ENCODE data around the gene PXYLP1.

Gene PXYLP1

GRCh38 chr3:141234283-141234682 is 2.7 kb downstream of the PXYLP1 start:
- Histone ChIP-seq H3K4me1 (peaks cover 13% of the 10 kb centered on the region), H3K9me3 (no peaks in the 10 kb centered on the region), H3K4me3 (no peak overlapping the region), H3K36me3 (replicated peaks) (peaks cover 8% of the 10 kb centered on the region), H3K27me3 (ENCODE audit: low read depth) (no peaks in the 10 kb centered on the region)
- no peak for DNase-seq (ENCODE audit: low spot score in 2 of 2)
- in situ Hi-C loops (cut with MboI; ENCODE audit: low sequenced_read_pairs), result no loop called here

GRCh38 chr3:141235661-141236171 is 4.1 kb downstream of the PXYLP1 start:
- no peaks in the 10 kb centered on the region for H3K9me3 ChIP-seq
- no peak overlapping the region for H3K4me3 ChIP-seq
- DNase-seq (ENCODE audit: low spot score in 2 of 2), result no peak
- H3K27me3 ChIP-seq (ENCODE audit: low read depth), result no peaks in the 10 kb centered on the region
- peaks cover 8% of the 10 kb centered on the region for H3K36me3 ChIP-seq (replicated peaks)
- in situ Hi-C loops (cut with MboI; ENCODE audit: low sequenced_read_pairs), result no loop called here
- peaks cover 11% of the 10 kb centered on the region for H3K4me1 ChIP-seq

- DNase-seq (ENCODE audit: low spot score in 2 of 2), result no peak
- Histone ChIP-seq H3K36me3 (replicated peaks) (peaks cover 8% of the 10 kb centered on the region), H3K27me3 (ENCODE audit: low read depth) (no peaks in the 10 kb centered on the region), H3K4me1 (peaks cover 4% of the 10 kb centered on the region), H3K4me3 (no peak overlapping the region), H3K9me3 (no peaks in the 10 kb centered on the region)
- in situ Hi-C loops (cut with MboI; ENCODE audit: low sequenced_read_pairs), result no loop called here
These were observed 4.7 kb downstream of the PXYLP1 start for GRCh38 chr3:141236361-141236760.

- no peaks in the 10 kb centered on the region for H3K4me1 ChIP-seq
- DNase-seq (ENCODE audit: low spot score in 2 of 2), result no peak
- in situ Hi-C loops (cut with MboI; ENCODE audit: low sequenced_read_pairs), result no loop called here
These were observed 6.3 kb downstream of the PXYLP1 start for GRCh38 chr3:141237701-141238521.

GRCh38 chr3:141239511-141240281 is 8.1 kb downstream of the PXYLP1 start:
- no peak for DNase-seq (ENCODE audit: low spot score in 2 of 2)
- in situ Hi-C loops (cut with MboI; ENCODE audit: low sequenced_read_pairs), result no loop called here
- H3K27me3 ChIP-seq (ENCODE audit: low read depth), result no peaks in the 10 kb centered on the region
- H3K4me3 ChIP-seq, result no peak overlapping the region
- H3K9me3 ChIP-seq, result no peaks in the 10 kb centered on the region
- no peaks in the 10 kb centered on the region for H3K4me1 ChIP-seq
- peaks cover 8% of the 10 kb centered on the region for H3K36me3 ChIP-seq (replicated peaks)

More at GRCh38 chr3:141237701-141238521, 6.3 kb downstream of the PXYLP1 start:
- Histone ChIP-seq H3K9me3 (no peaks in the 10 kb centered on the region), H3K36me3 (replicated peaks) (peaks cover 8% of the 10 kb centered on the region), H3K4me3 (no peak overlapping the region), H3K27me3 (ENCODE audit: low read depth) (no peaks in the 10 kb centered on the region)

GRCh38 chr3:141240286-141240685 is 8.7 kb downstream of the PXYLP1 start:
- H3K4me3 ChIP-seq, result no peak overlapping the region
- no peaks in the 10 kb centered on the region for H3K27me3 ChIP-seq (ENCODE audit: low read depth)
- in situ Hi-C loops (cut with MboI; ENCODE audit: low sequenced_read_pairs), result no loop called here
- no peaks in the 10 kb centered on the region for H3K4me1 ChIP-seq
- peaks cover 8% of the 10 kb centered on the region for H3K36me3 ChIP-seq (replicated peaks)
- DNase-seq (ENCODE audit: low spot score in 2 of 2), result no peak
- no peaks in the 10 kb centered on the region for H3K9me3 ChIP-seq

GRCh38 chr3:141240687-141241615 is 9.3 kb downstream of the PXYLP1 start:
- no peak for DNase-seq (ENCODE audit: low spot score in 2 of 2)
- in situ Hi-C loops (cut with MboI; ENCODE audit: low sequenced_read_pairs), result no loop called here
- no peaks in the 10 kb centered on the region for H3K4me1 ChIP-seq
- H3K27me3 ChIP-seq (ENCODE audit: low read depth), result no peaks in the 10 kb centered on the region
- peaks cover 4% of the 10 kb centered on the region for H3K36me3 ChIP-seq (replicated peaks)
- no peak overlapping the region for H3K4me3 ChIP-seq
- H3K9me3 ChIP-seq, result no peaks in the 10 kb centered on the region

- Histone ChIP-seq H3K4me3 (no peak overlapping the region), H3K9me3 (no peaks in the 10 kb centered on the region), H3K27me3 (ENCODE audit: low read depth) (no peaks in the 10 kb centered on the region), H3K4me1 (no peaks in the 10 kb centered on the region), H3K36me3 (replicated peaks) (peaks cover 4% of the 10 kb centered on the region)
- DNase-seq (ENCODE audit: low spot score in 2 of 2), result no peak
- in situ Hi-C loops (cut with MboI; ENCODE audit: low sequenced_read_pairs), result no loop called here
These were observed 10.2 kb downstream of the PXYLP1 start for GRCh38 chr3:141241616-141242376.

- H3K4me3 ChIP-seq, result no peak overlapping the region
- H3K9me3 ChIP-seq, result no peaks in the 10 kb centered on the region
- no peaks in the 10 kb centered on the region for H3K27me3 ChIP-seq (ENCODE audit: low read depth)
- no peak for DNase-seq (ENCODE audit: low spot score in 2 of 2)
- no peaks in the 10 kb centered on the region; the same call in 1 of the 2 replicates for H3K36me3 ChIP-seq (replicated peaks)
- in situ Hi-C loops (cut with MboI; ENCODE audit: low sequenced_read_pairs), result no loop called here
- H3K4me1 ChIP-seq, result no peaks in the 10 kb centered on the region
These were observed 10.9 kb downstream of the PXYLP1 start for GRCh38 chr3:141242377-141243092.

GRCh38 chr3:141243271-141243707 is 11.7 kb downstream of the PXYLP1 start:
- in situ Hi-C loops (cut with MboI; ENCODE audit: low sequenced_read_pairs), result no loop called here
- H3K36me3 ChIP-seq (replicated peaks), result no peaks in the 10 kb centered on the region; the same call in 1 of the 2 replicates

GRCh38 chr3:141246224-141246957 is 14.8 kb downstream of the PXYLP1 start:
- no peak for DNase-seq (ENCODE audit: low spot score in 2 of 2)
- Histone ChIP-seq H3K36me3 (replicated peaks) (no peaks in the 10 kb centered on the region), H3K27me3 (ENCODE audit: low read depth) (no peaks in the 10 kb centered on the region), H3K4me1 (no peaks in the 10 kb centered on the region), H3K4me3 (no peak overlapping the region), H3K9me3 (no peaks in the 10 kb centered on the region)
- in situ Hi-C loops (cut with MboI; ENCODE audit: low sequenced_read_pairs), result no loop called here

More at GRCh38 chr3:141243271-141243707, 11.7 kb downstream of the PXYLP1 start:
- Histone ChIP-seq H3K9me3 (no peaks in the 10 kb centered on the region), H3K27me3 (ENCODE audit: low read depth) (no peaks in the 10 kb centered on the region), H3K4me1 (no peaks in the 10 kb centered on the region), H3K4me3 (no peak overlapping the region)
- no peak for DNase-seq (ENCODE audit: low spot score in 2 of 2)

GRCh38 chr3:141246958-141247301 is 15.3 kb downstream of the PXYLP1 start:
- Histone ChIP-seq H3K4me3 (no peak overlapping the region), H3K36me3 (replicated peaks) (no peaks in the 10 kb centered on the region), H3K4me1 (no peaks in the 10 kb centered on the region), H3K9me3 (no peaks in the 10 kb centered on the region), H3K27me3 (ENCODE audit: low read depth) (no peaks in the 10 kb centered on the region)
- in situ Hi-C loops (cut with MboI; ENCODE audit: low sequenced_read_pairs), result no loop called here
- DNase-seq (ENCODE audit: low spot score in 2 of 2), result no peak
